Left hindlimb (tissue), 1 donor: ENCODE results near the gene BLOC1S3.

Experiments
- DNase-seq: peaks from one replicate; pipeline ENCODE4 v3.0.0-alpha.2; 2018

BLOC1S3 gene

DNA sequence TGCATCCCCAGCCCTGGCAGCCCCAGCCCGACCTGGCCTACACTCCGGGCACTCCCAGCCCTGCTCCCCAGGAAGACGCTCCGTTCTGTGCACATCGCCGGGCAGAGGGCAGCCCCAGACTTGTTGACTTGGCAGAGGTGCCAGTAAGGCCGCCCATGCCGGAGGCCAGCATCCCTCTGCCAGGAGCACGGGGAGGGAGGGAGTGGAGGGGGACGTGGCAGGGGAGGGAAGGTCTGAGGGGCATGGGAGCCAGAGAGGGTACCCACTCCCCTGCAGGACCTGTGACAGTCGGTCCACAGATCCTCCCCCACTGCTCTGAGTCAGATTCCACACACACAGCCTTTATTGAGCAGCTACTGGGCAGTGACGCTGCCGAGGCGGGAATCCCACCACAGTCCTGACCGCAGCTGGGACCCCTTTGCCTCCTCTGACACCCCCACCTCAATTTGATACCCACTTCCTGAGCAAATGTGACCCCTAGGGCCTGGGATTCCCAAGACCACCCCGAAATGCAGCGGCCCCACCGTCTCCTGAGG is 15.9 kb upstream of the BLOC1S3 start:
- DNase-seq = no peak

DNA sequence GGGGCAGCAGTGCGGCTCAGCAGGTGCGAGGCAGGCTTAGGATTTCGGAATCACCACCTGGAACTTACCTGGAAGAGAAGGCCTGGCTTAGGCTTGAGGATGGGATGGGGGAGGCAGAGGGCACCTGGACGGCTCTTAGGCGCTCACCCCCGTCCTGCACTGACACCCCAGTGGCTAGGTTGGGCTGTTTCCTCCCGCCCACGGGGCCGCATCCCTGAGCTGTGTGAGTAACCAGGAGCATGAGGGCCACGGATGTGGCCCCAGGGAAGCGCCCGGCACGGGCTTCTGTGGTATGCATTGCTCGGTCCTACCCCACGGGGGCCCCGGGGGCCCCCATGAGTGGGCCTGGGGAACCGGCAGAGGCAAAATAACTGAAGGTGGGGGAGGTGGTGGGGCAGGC is 15.4 kb upstream of the BLOC1S3 start:
- DNase-seq = no peak

DNA sequence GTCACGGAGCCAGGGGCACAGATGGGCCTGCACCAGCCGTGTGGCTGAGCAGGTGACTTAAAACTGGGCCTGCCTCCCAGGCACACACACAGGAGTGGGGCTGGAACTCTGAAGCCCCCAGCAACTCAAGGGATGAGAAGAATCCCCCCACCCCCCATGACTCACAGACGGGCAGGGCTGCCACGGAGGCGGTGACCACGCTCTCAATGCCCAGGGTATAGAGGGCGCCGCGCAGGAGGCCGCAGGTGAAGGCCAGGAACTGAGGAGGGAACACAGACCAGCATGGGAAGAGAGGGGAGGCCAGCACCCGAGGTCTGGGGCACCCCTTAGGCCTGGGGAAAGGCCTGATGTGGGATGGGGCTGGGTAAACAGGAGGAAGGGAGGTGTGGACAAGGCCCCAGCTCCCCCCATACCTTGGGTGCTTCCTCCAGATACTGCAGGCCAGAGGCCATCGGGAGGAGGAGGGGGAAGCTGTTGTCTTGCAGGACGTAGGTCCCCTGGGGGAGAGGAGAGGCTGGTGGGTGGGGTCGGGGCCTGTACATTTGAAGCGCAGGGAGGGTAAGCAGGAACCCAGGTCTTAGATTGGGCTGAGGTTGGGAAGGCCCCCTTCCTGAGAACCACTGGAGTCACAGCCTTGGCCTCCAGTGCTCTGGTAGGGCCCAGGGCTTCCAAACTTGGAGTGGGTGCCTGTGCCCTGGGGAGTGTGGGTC is 14.7 kb upstream of the BLOC1S3 start:
- no peak for DNase-seq

DNA sequence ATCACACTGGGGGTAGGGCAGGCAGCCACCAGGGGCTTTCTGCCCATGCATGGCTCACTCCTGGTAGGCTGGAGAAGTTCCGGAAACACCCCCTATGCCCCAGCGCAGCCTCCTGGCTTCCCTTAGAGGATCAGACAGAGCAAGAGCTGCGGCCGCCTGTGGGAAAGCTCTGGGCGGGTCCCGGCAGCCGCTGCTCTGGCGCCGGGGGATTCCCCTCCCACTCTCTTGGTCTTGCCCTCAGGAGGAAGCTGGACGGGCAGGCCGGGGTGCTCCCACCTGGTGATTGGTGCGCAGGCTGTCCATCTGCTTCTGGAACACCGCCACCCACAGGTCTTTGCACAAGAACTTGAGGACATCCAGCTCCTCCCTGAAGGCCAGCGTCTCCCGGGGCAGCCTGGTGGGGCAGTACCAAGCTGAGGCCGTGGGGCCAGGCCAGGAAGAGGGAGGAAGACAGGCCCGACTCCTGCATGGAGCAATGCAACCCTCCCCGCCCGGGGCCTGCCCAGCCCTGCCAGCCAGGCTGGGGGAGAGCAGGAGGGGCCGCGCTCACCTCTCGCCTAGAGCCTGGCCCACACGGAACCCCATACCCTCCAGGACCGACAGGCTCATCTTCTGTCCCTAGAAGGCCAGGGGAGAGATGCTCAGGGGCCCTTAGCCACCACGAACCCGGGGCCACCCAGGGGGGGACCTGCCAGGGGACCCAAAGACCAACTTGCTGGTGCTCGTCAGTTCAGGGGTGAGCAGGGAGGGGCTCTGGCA is 13.8 kb upstream of the BLOC1S3 start:
- DNase-seq = no peak

DNA sequence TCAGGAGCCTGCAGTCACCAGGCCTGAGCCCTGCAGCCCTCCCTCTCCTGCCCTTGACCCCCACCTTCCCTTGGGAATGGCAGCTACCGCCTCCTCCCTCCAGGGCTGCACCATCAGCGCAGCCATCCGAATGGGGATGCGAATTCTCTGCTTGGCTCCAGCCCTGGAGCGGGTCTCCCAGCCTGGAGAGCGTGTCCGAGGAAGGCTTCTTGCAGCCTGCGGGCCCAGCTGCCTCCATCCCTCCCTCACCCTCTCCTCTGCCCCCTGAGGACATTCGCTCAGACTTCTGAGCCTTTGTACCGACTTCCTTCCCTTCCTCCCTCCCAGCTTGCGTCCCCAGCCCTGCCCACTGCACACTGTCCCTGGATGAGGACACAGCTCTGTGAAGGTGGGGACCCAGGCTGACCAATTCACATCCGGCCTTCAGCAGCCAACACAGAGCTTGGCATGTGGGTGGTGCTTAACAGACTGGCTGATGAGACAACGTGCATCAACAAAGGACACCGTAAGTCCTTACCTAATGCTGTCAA is 11.8 kb upstream of the BLOC1S3 start:
- no peak for DNase-seq

DNA sequence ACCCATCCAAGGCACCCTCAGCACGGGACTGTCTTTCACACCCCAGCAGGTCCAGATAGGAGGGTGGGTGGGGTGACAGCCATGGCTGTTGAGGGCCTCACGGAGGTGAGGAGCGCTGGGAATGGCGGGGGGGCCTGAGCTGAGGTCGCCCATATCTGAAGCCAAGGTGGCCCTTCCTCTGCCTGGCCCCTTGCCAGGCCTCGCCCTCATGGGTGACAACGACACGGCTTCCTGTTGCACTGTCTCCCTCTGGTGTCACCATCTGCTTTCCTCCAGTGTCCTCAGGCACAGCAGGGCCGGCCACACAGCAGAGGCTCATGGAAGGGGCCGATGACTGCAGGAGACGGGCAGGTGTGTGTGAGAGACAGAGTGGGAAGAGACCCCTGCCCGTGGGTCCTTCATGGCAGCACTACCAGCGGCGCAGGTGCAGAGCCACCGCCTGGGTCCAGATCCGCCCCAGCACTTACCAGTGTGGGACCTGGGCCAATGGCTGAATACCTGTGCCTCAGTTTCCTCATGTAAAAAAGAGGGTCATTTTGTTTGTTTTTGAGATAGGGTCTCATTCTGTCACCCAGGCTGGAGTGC is 9.7 kb upstream of the BLOC1S3 start:
- DNase-seq = no peak

DNA sequence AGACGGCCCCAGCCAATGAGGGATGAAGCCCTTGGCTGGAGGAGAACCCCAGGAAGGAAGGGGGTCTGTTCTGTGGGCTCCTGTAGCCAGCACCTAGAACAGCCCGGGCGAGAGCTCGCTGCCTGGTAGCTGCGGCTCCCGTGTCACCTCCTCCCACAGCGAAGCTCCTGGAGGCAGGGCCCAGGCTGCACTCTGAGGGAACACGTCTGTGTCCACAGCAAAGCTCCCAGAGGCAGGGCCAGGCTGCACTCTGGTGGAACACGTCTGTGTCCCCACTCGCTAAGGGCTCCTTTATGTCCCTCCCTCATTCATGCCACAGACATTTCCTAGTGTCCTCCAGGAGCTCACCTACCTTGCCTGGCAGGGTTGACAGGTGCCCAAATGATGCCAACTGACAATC is 9.0 kb upstream of the BLOC1S3 start:
- no peak for DNase-seq

DNA sequence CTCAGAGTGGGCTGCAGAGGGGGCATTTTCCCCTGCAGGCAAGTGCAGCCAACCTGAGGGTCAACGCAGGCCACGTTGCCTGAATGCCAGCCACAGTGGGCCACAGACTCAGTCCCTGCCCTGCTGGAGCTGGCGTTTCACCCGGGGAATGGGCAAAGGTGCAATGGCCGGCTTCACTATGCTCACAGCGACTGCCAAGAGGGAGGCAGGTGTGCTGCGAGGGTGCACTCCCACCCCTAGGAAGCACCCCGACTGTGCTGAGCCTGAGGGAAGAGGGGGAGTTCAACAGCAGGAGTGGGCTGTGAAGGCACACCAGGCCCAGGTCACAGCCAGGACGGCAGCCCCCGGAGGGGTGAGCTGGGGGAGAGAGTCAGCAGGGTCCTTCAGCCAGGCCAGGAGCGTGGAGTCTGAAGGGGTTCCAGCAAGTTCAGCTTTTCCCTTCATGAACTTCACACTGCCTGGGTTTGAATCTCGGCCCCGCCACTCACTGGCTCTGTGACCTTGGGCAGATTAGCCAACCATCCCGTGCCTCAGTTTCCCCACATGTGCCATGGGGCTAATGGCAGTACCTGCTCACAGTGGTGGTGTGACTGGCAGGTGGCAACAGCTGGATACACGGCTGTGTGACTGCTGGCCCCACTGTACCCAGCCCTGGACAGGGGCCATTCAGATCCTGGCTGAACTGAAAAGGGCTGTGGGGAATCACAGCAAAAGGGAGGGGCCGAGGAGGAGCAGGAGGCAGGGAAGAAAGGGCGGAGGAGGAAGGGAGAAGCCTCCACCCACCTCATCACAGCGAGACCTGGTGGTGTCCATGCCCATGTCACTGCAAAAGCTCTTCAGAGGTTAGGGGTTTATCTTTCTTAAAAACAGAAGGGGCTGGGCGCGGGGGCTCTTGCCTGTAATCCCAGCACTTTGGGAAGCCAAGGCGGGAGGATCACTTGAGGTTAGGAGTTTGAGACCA is 8.2 kb upstream of the BLOC1S3 start:
- DNase-seq = no peak

DNA sequence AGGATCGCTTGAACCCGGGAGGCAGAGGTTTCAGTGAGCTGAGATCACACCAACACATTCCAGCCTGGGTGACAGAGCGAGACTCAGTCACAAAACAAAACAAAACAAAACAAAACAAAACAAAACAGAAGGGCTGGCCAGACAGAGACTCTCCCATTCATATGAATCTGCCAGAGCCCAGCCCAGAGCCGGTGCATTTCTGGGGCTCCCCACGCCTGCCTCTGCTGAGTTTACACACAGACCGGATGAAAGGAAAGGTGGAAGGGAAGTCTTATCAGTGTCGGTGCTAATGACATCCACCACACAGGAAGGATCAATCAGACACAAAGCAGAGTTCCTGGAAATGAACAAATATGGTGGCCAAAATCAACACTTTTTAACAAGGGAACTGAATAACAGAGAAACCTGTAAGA is 7.4 kb upstream of the BLOC1S3 start:
- DNase-seq = no peak

DNA sequence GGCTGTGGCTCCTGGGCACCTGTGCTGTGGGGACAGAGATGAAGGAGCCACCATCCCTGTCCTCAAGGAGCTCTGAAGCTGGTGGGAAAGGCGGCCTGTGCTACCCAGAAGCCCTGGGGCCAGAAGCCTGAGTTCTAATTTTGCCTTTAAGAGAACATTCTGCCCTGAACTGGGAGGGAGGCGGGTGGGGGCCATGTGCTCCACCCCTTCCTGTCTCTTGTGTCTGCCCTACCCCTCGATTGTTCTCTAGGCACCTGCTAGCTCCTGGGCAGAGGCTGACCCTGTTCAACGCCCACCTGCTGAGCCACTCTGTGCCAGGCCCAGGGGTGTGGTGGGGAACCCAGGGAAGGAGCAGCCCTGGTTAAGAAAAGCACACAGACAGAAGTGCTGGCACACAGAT is 6.4 kb upstream of the BLOC1S3 start:
- DNase-seq = no peak

DNA sequence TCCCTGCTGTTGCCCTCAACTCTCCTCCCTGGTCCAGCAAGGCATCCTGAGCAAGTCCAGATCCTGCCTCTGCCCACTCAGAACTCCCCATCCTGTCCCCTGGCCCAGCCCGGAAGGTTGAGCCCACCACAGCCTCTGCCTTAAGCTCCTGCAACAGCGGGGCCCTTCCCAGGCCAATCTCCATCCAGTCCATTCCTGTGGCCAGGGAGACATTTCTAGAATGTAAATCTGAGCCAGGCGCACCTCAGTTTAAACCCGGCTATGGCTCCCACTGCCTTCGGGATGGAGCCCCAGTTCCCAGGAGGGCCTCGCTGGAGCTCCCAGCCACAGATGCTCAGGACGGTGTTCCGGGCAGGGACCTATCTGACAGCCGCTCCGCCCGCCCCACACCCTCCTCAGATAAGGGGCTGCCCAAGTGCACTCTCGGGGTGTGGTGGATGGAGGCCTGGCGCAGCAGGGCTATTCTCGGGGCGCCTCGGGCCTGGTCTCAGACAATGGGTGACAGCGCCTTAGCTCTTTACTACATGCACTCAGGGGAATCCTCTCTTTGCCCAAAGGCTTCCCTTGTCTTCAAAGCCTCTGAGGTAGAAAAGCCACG is 5.9 kb upstream of the BLOC1S3 start:
- no peak for DNase-seq

DNA sequence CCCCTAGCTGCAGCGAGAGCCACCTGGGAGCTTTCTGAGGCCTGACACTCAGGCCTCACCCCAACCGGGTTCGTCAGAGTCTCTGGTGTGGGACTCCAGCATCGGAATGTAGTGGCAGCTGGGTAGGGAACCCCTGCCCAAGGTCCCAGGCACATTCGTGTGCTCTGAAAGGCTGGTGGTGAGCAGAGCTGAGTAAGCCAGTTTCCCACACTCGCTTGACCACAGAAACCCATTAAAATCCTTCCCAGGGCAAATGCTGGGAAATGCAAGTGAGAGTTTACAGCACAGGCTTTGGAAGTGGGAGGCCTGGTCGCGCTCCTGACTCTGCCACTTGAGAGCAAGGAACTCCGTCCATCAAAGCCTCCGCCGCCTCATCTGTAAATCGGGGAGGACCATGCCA is 4.8 kb upstream of the BLOC1S3 start:
- no peak for DNase-seq

DNA sequence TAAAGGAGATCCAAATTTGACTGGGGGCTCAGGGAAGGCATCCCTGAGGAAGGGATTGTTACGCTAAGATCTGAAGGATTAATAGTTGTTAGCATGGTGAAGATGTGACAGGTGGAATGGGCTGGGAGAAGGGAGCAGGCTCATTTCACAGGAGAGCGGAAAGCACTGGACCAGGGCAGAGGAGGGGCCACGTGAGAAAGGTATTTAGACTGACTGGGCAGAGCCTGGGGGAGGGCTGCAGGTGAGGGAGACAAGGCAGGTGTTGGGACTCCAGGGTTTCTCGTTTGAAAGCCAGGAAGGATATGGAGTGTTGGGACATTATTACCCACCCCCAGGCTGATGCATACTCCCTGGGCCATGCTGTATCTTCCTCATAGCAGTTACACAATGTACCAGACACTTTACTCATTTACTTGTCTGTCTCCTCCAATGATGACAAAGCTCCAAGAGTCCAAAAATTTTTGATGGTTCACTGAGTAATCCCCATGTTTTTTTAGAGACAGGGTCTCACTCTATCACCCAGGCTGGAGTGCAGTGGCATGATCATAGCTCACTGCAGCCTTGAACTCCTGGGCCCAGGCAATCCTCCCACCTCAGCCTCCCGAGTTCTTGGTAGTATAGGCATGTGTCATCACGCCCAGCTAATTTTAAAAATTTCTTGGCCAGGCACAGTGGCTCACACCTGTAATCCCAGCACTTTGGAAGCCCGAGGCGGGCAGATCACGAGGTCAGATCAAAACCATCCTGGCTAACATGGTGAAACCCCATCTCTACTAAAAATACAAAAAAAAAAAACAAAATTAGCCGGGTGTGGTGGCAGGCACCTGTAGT is 2.9 kb upstream of the BLOC1S3 start:
- no peak for DNase-seq

DNA sequence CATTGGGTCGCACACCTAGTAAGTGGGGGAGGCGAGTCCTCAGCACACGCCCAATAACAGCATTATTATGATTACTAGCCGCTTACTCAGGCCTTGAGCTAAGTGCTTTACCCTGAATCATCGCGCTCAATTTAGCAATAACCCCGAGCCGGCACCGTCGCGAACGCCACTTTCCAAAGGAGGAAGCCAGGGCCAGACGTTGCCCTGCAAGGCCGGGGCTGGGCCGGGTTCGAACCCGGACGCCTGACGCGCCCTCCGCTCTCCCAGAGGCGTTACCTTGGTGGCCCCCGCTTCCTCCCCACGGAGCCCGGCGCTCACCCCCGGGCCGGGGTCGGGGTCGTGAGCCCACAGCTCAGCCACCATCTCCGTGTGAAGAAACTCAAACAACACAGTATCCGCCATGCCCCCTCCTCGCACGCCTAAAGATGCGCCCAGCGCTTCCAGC is 745 bp upstream of the BLOC1S3 start, which contains the start of gene TRAPPC6A:
Gene TRAPPC6A (minus strand): TSS at position 421 of the 445 bp plus-strand sequence. CDS start 19 bp downstream, at position 402.
- no peak for DNase-seq

DNA sequence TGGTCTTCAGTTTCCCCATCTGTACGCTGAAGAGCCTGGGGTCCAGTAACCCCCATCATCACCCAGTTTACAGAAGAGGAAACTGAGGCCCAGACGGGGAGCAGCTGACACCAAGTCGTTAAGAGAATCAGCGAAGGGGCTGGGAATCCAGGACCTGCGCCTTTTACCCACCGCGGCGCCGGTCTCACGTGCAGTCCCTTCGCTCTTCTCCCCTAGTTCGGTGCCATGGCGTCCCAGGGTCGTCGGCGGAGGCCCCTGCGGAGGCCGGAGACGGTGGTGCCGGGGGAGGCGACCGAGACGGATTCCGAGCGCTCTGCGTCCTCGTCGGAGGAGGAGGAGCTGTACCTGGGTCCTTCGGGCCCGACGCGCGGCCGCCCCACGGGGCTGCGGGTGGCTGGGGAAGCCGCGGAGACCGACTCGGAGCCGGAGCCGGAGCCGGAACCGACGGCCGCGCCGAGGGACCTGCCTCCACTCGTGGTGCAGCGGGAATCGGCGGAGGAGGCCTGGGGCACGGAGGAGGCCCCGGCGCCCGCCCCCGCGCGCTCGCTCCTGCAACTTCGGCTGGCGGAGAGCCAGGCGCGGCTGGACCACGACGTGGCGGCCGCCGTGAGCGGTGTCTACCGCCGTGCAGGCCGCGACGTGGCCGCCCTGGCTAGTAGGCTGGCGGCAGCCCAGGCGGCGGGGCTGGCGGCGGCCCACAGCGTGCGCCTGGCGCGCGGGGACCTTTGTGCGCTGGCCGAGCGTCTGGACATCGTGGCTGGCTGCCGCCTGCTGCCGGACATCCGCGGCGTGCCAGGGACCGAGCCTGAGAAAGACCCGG is 698 bp downstream of the BLOC1S3 start:
- no peak for DNase-seq

DNA sequence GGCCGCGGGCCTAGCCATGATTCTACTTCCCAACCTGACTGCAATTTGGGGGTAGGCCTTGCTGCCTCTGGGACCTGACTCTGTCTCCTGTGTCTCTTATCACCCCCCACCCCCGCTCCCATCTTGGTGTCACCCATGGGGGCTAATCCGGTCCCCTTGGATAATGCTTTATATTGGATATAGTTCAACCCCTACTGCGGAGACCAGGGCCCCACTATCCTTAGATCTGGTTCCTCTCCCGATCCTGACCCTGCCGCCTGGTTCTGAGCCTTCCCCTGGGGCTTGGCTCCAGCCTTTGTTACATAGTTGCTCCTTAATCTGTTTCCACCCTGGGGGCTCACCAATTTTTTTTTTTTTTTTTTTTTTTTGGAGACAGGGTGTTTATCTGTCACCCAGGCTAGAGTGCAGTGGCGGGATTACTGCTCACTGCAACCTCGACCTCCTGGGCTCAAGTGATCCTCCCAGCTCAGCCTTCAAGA is 1.3 kb downstream of the BLOC1S3 start:
- no peak for DNase-seq

DNA sequence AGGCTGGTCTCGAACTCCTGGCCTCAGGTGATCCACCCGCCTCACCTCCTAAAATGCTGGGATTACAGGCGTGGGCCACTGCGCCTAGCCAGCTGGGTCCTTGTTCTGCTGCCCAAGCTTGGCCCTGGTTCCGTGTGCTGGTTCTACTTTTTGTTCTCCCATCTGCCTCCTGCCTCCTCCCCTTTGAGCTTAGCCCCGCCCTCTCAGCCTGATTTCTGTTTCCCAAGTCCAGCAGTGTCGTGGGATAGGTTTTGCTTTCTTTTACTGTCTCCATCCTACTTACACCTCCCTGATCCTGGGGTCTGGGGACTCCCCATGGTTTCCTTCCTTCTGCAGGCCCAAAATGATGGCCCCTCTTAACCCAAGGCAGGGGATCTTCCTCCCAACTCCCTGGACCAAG is 2.4 kb downstream of the BLOC1S3 start:
- no peak for DNase-seq

DNA sequence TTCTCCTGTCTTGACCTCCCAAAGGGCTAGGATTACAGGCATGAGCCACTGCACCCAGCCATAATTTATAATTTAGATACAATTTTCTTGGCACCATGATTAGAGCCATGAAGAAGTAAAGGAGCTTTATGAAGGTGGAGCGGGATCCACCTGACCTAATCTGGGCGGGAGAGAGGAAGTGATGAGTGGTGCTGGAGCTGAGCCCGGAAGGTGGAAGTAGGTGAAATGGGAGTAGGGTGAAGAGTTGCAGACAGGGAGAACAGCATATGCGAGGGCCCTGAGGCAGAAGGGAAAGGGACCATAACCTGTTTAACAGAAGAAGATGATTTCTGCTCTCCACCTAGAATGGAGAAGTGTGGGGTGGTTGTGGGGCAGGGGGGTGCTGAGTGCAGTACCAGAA is 4.2 kb downstream of the BLOC1S3 start:
- no peak for DNase-seq

DNA sequence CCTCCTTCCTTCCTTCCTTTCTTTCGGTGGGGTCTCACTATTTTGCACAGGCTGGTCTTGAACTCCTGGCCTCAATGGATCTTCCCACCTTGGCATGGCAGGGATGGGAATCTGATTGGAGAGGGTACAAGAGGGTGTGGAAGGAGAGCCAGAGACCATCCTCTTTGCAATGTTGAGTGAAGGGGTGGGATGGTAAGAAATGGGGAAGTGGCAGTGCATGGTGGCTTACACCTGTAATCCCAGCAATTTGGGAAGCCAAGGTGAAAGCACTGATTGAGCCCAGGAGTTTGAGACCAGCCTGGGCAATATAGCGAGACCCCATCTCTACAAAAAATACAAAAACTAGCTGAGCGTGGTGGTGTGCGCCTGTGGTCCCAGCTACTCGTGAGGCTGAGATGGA is 5.5 kb downstream of the BLOC1S3 start:
- DNase-seq = no peak
